Measurements from ENCODE around the gene SPTLC3. TPM values are rescaled to one million over a fixed set of nuclear protein-coding genes. Genes with fewer than 3 reads are reported as not detected.

Gene SPTLC3
- total RNA-seq, 1 donor from 2014 or later, result 0.41 TPM

GRCh38 chr20:12965212-12965869 is 43.4 kb upstream of the SPTLC3 start:
- Mint-ChIP-seq H3K4me1 (ENCODE audit: unreplicated experiment) (peaks cover 21% of the 10 kb centered on the region), H3K4me3 (ENCODE audit: unreplicated experiment) (no peak overlapping the region), H3K36me3 (ENCODE audit: low read depth, unreplicated experiment) (peaks cover 3% of the 10 kb centered on the region), H3K27me3 (ENCODE audit: unreplicated experiment) (peaks cover 2% of the 10 kb centered on the region), H3K27ac (ENCODE audit: unreplicated experiment) (no peak overlapping the region), H3K9me3 (ENCODE audit: unreplicated experiment) (no peaks in the 10 kb centered on the region)
- DNase-seq (ENCODE audit: low spot score), result no peak
- no peak for TF ChIP-seq CTCF (IDR thresholded peaks at IDR 0.05; ENCODE audit: unreplicated experiment)

GRCh38 chr20:12965870-12966251 is 42.9 kb upstream of the SPTLC3 start:
- Mint-ChIP-seq H3K4me1 (ENCODE audit: unreplicated experiment) (peaks cover 21% of the 10 kb centered on the region), H3K4me3 (ENCODE audit: unreplicated experiment) (no peak overlapping the region), H3K36me3 (ENCODE audit: low read depth, unreplicated experiment) (peaks cover 3% of the 10 kb centered on the region), H3K9me3 (ENCODE audit: unreplicated experiment) (no peaks in the 10 kb centered on the region), H3K27ac (ENCODE audit: unreplicated experiment) (no peak overlapping the region), H3K27me3 (ENCODE audit: unreplicated experiment) (peaks cover 2% of the 10 kb centered on the region)
- no peak for TF ChIP-seq CTCF (IDR thresholded peaks at IDR 0.05; ENCODE audit: unreplicated experiment)
- no peak for DNase-seq (ENCODE audit: low spot score)

GRCh38 chr20:12966468-12967085 is 42.2 kb upstream of the SPTLC3 start:
- H3K27me3 Mint-ChIP-seq (ENCODE audit: unreplicated experiment), result peaks cover 2% of the 10 kb centered on the region
- no peak overlapping the region for H3K4me3 Mint-ChIP-seq (ENCODE audit: unreplicated experiment)
- TF ChIP-seq CTCF (IDR thresholded peaks at IDR 0.05; ENCODE audit: unreplicated experiment), result no peak
- H3K9me3 Mint-ChIP-seq (ENCODE audit: unreplicated experiment), result no peaks in the 10 kb centered on the region
- no peak for DNase-seq (ENCODE audit: low spot score)
- no peak overlapping the region for H3K27ac Mint-ChIP-seq (ENCODE audit: unreplicated experiment)
- H3K4me1 Mint-ChIP-seq (ENCODE audit: unreplicated experiment), result peaks cover 21% of the 10 kb centered on the region
- H3K36me3 Mint-ChIP-seq (ENCODE audit: low read depth, unreplicated experiment), result peaks cover 3% of the 10 kb centered on the region

- H3K4me3 Mint-ChIP-seq (ENCODE audit: unreplicated experiment), result no peak overlapping the region
- peaks cover 21% of the 10 kb centered on the region for H3K4me1 Mint-ChIP-seq (ENCODE audit: unreplicated experiment)
- no peak for TF ChIP-seq CTCF (IDR thresholded peaks at IDR 0.05; ENCODE audit: unreplicated experiment)
- no peaks in the 10 kb centered on the region for H3K9me3 Mint-ChIP-seq (ENCODE audit: unreplicated experiment)
- H3K36me3 Mint-ChIP-seq (ENCODE audit: low read depth, unreplicated experiment), result peaks cover 3% of the 10 kb centered on the region
- no peak overlapping the region for H3K27ac Mint-ChIP-seq (ENCODE audit: unreplicated experiment)
- peaks cover 2% of the 10 kb centered on the region for H3K27me3 Mint-ChIP-seq (ENCODE audit: unreplicated experiment)
- no peak for DNase-seq (ENCODE audit: low spot score)
These were observed 40.8 kb upstream of the SPTLC3 start for GRCh38 chr20:12967932-12968331.

- no peak for DNase-seq (ENCODE audit: low spot score)
- Mint-ChIP-seq H3K27ac (ENCODE audit: unreplicated experiment) (no peak overlapping the region), H3K4me1 (ENCODE audit: unreplicated experiment) (peaks cover 21% of the 10 kb centered on the region), H3K9me3 (ENCODE audit: unreplicated experiment) (no peaks in the 10 kb centered on the region), H3K36me3 (ENCODE audit: low read depth, unreplicated experiment) (peaks cover 3% of the 10 kb centered on the region), H3K4me3 (ENCODE audit: unreplicated experiment) (no peak overlapping the region), H3K27me3 (ENCODE audit: unreplicated experiment) (peaks cover 2% of the 10 kb centered on the region)
- TF ChIP-seq CTCF (IDR thresholded peaks at IDR 0.05; ENCODE audit: unreplicated experiment), result no peak
These were observed 40.3 kb upstream of the SPTLC3 start for GRCh38 chr20:12968472-12968871.
